GM12801 (cell line): ENCODE data around the gene COL23A1.

ENCODE experiments used
- CTCF ChIP-seq: IDR thresholded peaks from one replicate; pipeline ENCODE4 v1.5.1; 2011; ENCODE audit warnings: control low read depth; ENCODE audit not compliant: insufficient read length; ENCODE audit errors: extremely low read depth

The COL23A1 gene

GRCh38 chr5:178602752-178603151 is 12.6 kb upstream of the COL23A1 start:
- TF ChIP-seq CTCF, result no peak

GRCh38 chr5:178595750-178596149 is 5.6 kb upstream of the COL23A1 start:
- TF ChIP-seq CTCF, result no peak

- TF ChIP-seq CTCF, result no peak
Measured at GRCh38 chr5:178595150-178595549, 5.0 kb upstream of the COL23A1 start.

- TF ChIP-seq CTCF, result no peak
Measured at GRCh38 chr5:178590924-178591423, 781 bp upstream of the COL23A1 start.

- TF ChIP-seq CTCF, result no peak
Measured at GRCh38 chr5:178589180-178590140, 733 bp downstream of the COL23A1 start.

GRCh38 chr5:178588769-178589168 is 1.4 kb downstream of the COL23A1 start:
- no peak for TF ChIP-seq CTCF

- TF ChIP-seq CTCF, result no peak
Measured at GRCh38 chr5:178587763-178588611, 2.2 kb downstream of the COL23A1 start.
